Measurements from ENCODE around the gene FBXW10B. TPM values are rescaled to one million over a fixed set of nuclear protein-coding genes. Genes with fewer than 3 reads are reported as not detected.
"Not testable (repeated sequence)": the region's sequence is repeated elsewhere in the genome, so short reads cannot be mapped to it uniquely, and the experiment has no call there.

The FBXW10B gene
- total RNA-seq, 1 donor from 2014 or later: 0.46 TPM

DNA sequence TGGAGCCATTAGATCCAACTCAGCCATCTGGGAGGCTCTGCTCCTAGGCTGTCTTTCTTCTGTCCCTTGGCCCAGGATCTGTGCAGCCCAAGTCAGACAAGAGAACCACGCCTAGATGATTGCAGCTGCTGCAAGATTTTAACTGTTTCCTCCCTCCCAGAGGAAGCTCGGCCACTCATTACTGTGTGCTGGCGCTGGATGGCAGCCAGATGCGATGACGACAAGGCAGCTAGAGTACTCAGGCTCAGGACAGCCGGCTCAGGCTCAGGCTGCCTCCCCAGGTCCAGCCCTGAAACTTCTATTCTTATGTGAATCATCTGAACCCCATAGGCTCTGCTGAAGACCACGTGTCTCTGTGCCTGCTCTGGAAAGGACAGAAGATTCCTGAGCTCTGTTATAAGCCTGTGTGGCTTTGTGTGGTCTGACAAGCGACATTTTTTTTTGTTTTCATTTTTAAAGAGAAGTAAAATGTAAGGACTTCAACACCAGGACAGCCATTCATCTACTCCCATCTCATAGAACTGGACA lies 32.1 kb upstream of the FBXW10B start:
- Mint-ChIP-seq H3K4me1 (ENCODE audit: low read depth) (peaks cover 30% of the 10 kb centered on the region), H3K27ac (peak overlapping the region; percentile 39), H3K9me3 (no peaks in the 10 kb centered on the region), H3K27me3 (ENCODE audit: low read depth) (no peaks in the 10 kb centered on the region), H3K4me3 (ENCODE audit: low read depth) (peak overlapping the region; percentile 66), H3K36me3 (ENCODE audit: low read depth) (no peaks in the 10 kb centered on the region)
- peak; percentile 36 for DNase-seq (ENCODE audit: low spot score)
- intact Hi-C loops (cut with micrococcal nuclease): no loop called here

DNA sequence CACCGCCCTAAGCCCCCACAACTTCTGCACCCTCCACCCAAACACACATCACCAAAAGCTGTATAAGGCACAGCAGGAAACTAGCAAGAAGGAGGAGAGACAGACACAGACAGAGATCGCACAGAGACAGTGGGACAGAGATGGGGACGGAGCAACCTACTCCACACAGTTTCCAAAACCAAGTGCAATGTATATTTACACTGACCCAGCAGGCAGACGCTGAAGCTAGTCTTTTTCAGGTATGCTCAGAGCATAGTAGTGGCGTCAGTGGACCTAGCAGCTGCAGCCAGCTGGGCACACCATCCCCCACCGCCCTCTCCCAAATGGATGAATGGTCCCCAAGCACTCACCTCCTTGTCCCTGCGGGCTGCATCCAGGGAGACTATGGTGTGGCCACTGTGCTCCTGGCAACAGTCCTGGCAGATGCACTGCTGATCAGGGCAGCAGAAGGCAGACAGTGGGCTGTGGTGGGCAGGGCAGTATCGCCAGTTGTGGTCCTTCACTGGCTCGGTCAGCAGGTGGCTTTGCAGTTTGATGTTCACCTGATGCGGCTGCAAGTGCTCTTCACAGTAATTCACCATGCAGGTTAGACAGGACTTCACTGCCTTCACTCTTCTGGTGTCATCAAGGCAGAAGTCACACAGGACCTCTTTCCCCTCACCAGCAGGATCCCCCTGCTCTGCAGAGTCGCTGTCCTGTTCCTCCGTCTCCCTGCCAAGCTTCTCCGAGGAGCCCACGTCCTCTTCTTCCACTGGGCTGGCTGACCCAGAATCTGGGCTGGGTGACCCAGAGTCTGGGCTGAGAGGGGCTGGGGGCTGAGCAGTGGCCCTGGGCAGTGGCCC lies 31.5 kb upstream of the FBXW10B start:
- H3K27me3 Mint-ChIP-seq (ENCODE audit: low read depth): no peaks in the 10 kb centered on the region
- no peaks in the 10 kb centered on the region for H3K9me3 Mint-ChIP-seq
- peak overlapping the region; percentile 69 for H3K4me3 Mint-ChIP-seq (ENCODE audit: low read depth)
- no peak for DNase-seq (ENCODE audit: low spot score)
- intact Hi-C loops (cut with micrococcal nuclease): no loop called here
- H3K36me3 Mint-ChIP-seq (ENCODE audit: low read depth): no peaks in the 10 kb centered on the region
- peak overlapping the region; percentile 56 for H3K27ac Mint-ChIP-seq
- peaks cover 30% of the 10 kb centered on the region for H3K4me1 Mint-ChIP-seq (ENCODE audit: low read depth)

DNA sequence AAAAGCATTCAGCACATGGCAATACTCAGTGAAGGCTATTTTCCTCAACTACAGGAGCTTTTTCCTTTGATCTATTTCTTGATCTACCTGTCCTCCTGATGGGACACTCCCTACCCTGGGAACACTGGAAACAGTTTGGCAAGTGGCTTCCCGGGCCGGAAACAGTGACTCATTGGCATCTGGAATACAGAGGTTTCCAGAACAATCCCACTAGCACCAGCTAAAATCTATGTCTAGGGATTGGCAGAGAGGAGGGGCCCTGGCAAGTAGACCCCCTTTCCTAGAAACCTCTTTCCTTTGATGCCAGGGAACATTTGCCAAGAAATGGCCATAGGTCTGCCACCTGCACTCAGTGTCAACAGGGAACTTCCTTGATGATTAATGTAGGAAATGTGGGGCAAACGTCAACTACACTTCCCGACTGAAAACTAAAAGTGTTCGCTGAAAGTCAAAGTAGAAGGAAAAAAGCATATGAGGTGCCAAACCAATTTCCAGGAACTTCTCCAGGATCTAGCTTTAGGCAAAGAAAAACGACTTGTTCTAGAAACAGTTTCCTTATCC lies 30.4 kb upstream of the FBXW10B start:
- Mint-ChIP-seq H3K27me3 (ENCODE audit: low read depth) (no peaks in the 10 kb centered on the region), H3K27ac (no peak overlapping the region), H3K4me1 (ENCODE audit: low read depth) (peaks cover 38% of the 10 kb centered on the region), H3K9me3 (no peaks in the 10 kb centered on the region), H3K4me3 (ENCODE audit: low read depth) (no peak overlapping the region), H3K36me3 (ENCODE audit: low read depth) (no peaks in the 10 kb centered on the region)
- intact Hi-C loops (cut with micrococcal nuclease): no loop called here
- DNase-seq (ENCODE audit: low spot score): no peak

DNA sequence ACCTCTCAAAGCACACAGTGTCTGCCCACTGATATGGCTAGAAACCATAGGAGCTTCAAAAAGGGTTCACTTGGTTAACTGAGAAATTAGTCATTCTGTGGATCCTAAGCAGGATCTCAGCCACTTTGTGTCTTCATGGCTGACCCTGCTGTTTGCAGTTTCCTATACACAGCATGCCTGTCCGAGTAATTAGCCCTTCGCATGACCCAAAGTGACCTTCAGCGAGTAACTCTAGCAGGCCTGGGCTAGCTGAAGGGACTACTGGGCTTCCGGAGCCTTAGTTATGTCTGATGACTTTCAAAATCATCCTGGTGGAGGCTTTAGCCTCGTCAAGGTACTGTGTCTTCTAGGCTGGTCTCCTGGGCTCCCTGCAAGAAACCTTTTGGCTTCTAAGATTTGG lies 28.9 kb upstream of the FBXW10B start:
- Mint-ChIP-seq H3K36me3 (ENCODE audit: low read depth) (no peaks in the 10 kb centered on the region), H3K27me3 (ENCODE audit: low read depth) (no peaks in the 10 kb centered on the region), H3K4me3 (ENCODE audit: low read depth) (no peak overlapping the region), H3K4me1 (ENCODE audit: low read depth) (peaks cover 38% of the 10 kb centered on the region), H3K9me3 (no peaks in the 10 kb centered on the region), H3K27ac (no peak overlapping the region)
- DNase-seq (ENCODE audit: low spot score): no peak
- intact Hi-C loops (cut with micrococcal nuclease): no loop called here

DNA sequence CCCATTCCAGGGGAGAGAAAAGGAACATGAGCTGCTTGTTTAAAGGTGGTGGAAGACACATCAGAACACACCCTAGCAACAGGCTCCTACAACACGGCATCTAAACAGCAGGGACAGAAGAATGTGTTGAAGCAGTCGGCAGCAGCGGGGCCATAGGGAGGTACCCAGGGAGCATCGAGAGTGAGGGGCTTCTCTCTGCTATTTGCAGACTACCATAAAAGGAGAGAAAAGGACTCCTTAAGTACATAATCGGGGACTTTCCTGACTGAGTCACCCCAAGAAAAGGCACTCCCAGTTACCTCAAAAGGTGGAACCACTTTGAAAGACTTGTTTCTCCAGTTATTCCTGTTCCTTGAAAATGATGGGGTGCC lies 26.4 kb upstream of the FBXW10B start:
- peak overlapping the region; percentile 64 for H3K27ac Mint-ChIP-seq
- H3K9me3 Mint-ChIP-seq; intact Hi-C loops (cut with micrococcal nuclease); H3K27me3 Mint-ChIP-seq (ENCODE audit: low read depth); H3K4me3 Mint-ChIP-seq (ENCODE audit: low read depth); H3K36me3 Mint-ChIP-seq (ENCODE audit: low read depth); DNase-seq (ENCODE audit: low spot score): not testable (repeated sequence)
- peaks cover 25% of the 10 kb centered on the region for H3K4me1 Mint-ChIP-seq (ENCODE audit: low read depth)

DNA sequence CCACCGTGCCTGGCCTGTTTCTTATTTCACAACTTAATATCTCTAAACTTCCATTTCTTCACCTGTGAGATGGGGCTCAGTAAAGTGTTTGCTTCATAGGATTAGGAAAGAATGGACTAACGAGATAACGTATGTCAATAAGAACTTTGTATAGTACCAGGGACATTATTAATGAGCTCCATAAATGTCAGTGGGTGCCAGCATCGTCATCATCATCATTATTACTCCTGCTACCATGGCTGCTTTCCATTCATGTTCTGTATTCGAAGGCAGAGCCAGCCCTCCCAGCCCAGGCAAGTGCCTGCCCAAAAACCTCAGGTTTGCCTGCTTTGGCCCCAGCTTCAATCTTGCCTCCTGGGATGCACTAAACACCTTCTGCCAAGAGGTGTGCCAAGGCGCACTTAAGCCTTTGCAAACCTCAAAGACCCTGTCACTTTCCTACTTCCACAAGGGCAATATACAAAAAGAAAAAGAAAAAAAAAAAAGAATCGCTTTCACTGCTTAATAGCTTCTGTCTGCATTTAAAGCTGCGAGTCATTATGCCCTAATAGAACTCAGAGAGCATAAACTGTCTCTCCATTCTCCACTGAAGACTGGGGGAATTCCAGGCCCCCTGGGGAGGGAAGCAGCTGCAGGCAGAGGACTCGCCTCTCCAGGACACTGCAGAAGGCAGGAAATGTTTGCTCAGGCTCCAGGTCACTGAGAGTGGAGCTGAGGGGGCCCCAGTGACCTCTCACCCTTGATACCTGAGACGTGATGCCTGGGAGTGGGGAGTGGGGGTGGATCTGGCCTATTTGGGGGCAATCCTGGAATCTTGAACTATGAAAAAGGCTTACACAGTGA lies 25.8 kb upstream of the FBXW10B start:
- H3K36me3 Mint-ChIP-seq (ENCODE audit: low read depth); DNase-seq (ENCODE audit: low spot score); H3K27me3 Mint-ChIP-seq (ENCODE audit: low read depth); H3K4me3 Mint-ChIP-seq (ENCODE audit: low read depth); H3K9me3 Mint-ChIP-seq; intact Hi-C loops (cut with micrococcal nuclease): not testable (repeated sequence)
- Mint-ChIP-seq H3K27ac (peak overlapping the region; percentile 64), H3K4me1 (ENCODE audit: low read depth) (peaks cover 19% of the 10 kb centered on the region)

DNA sequence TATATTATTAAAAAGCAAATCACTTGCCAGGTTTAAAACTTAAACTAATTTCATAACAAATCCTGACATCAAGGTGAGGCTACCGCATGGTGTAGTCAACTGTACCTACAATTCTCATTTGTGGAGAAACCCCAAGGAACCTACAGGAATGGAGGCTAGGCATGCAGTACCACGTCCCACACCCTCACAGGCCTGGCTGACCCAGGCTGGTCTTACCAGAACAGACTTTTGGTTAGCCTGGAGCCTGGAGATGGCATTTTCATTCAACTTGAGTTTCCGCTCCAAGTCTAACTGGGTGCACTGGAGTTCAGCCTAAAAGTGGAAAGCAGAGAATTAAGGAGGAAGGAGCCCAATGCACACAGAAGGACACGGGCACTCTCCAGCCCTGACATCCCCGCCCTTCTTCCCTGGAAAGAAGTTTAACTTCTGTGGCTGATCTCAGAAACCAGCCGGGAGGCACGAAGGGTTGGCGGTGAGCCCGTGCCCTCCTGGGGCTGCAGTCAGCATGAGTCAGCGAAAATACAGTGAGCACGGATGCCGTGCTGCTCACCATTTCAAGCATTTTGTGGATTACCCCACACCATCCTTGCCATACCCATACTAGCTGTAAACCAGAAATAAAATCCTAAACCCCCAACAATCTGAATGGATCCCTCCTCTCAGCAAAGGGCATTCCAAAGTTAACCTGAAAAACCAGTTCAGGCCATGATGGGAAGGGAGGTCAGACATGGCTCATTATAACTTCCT lies 23.2 kb upstream of the FBXW10B start:
- DNase-seq (ENCODE audit: low spot score); H3K27ac Mint-ChIP-seq; H3K9me3 Mint-ChIP-seq; H3K4me3 Mint-ChIP-seq (ENCODE audit: low read depth); H3K36me3 Mint-ChIP-seq (ENCODE audit: low read depth); H3K27me3 Mint-ChIP-seq (ENCODE audit: low read depth); intact Hi-C loops (cut with micrococcal nuclease): not testable (repeated sequence)
- peaks cover 10% of the 10 kb centered on the region for H3K4me1 Mint-ChIP-seq (ENCODE audit: low read depth)

DNA sequence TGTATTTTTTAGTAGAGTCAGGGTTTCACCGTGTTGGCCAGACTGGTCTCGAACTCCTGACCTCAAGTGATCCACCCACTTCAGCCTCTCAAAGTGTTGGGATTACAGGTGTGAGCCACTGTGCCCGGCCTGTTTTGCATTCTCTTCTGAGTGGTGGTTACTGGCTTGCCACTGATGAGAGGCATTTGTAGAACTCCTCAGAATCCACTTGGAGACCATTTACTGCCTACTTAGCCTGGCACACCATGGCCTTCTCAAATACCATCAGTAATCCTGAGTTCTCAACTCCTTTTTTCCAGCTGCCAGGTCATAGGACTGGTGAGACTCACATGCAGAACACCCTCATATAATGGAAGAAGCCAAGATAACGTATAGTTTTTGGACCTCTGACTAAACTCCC lies 22.5 kb upstream of the FBXW10B start:
- H3K4me1 Mint-ChIP-seq (ENCODE audit: low read depth); DNase-seq (ENCODE audit: low spot score); H3K9me3 Mint-ChIP-seq; intact Hi-C loops (cut with micrococcal nuclease); H3K4me3 Mint-ChIP-seq (ENCODE audit: low read depth); H3K27ac Mint-ChIP-seq; H3K27me3 Mint-ChIP-seq (ENCODE audit: low read depth); H3K36me3 Mint-ChIP-seq (ENCODE audit: low read depth): not testable (repeated sequence)

DNA sequence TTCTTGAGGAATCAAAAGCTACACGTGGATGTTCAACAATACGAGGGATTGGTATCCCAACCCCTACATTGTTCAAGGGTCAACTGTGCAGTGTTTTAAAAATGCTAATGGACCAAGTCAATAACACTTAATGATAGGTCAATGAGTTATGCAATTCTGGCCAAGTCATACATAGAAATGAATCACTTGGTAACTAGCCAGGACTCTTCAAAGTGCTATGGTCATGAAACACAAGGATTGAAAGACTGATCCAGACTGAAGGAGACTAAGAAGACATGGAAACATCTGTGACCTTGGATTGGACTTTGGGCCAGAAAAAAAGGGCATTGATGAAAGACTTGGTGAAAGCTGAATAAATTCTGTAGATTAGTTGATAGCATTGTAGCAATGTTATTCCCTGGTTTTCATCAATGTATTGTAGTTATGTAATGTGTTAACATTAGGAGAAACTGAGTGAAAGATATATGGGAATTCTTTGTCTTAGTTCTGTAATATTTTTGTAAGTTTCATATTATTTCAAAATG lies 11.5 kb upstream of the FBXW10B start:
- DNase-seq (ENCODE audit: low spot score); intact Hi-C loops (cut with micrococcal nuclease); H3K4me3 Mint-ChIP-seq (ENCODE audit: low read depth); H3K4me1 Mint-ChIP-seq (ENCODE audit: low read depth); H3K27me3 Mint-ChIP-seq (ENCODE audit: low read depth); H3K36me3 Mint-ChIP-seq (ENCODE audit: low read depth); H3K9me3 Mint-ChIP-seq; H3K27ac Mint-ChIP-seq: not testable (repeated sequence)

DNA sequence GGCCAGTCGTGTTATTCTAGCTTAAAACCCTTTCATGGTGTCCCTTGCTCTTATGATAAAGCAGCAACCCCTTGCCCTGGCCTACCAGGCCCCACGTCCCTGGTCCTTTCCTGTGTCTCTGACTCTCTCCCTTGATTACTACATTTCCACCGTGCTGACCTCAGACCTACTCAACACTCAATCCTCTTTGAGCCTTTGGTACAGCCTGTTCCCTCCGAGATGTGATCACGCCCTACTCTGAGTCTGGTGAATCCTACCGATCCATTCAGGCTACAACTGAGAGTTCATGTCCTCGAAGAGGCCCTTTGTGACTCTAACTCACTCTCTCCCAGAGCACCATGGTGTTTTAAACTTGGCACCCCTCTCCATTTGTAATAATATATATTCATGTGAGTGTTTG lies 10.5 kb upstream of the FBXW10B start:
- H3K27me3 Mint-ChIP-seq (ENCODE audit: low read depth); H3K9me3 Mint-ChIP-seq; intact Hi-C loops (cut with micrococcal nuclease); DNase-seq (ENCODE audit: low spot score); H3K4me3 Mint-ChIP-seq (ENCODE audit: low read depth); H3K27ac Mint-ChIP-seq; H3K36me3 Mint-ChIP-seq (ENCODE audit: low read depth); H3K4me1 Mint-ChIP-seq (ENCODE audit: low read depth): not testable (repeated sequence)

DNA sequence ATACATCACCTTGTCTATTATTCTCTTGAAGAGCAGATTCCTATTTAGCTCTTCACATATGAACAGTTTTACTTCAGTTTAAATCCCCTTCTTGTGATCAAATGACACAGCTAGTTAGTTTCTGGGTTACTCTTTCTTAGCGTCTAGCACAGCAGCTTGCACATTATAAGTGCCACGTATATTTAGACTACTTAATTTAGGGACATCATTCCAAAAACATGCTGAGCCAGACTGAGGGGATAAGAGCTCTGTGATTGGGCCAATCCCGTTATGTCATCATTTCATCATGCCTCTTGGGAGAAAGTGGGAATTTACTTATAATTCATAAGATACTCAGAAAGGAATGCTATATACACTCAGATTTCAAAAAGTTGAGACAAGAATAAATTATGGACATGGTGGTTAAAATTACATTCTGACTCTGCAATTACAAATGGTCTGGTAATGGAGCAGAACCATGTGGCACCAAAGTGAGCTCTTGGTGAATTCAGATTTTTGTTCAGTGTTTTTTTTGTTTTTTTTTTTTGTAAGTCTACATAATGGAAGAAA lies 4.2 kb upstream of the FBXW10B start:
- DNase-seq (ENCODE audit: low spot score); H3K36me3 Mint-ChIP-seq (ENCODE audit: low read depth); H3K4me1 Mint-ChIP-seq (ENCODE audit: low read depth); H3K27me3 Mint-ChIP-seq (ENCODE audit: low read depth); H3K9me3 Mint-ChIP-seq; H3K4me3 Mint-ChIP-seq (ENCODE audit: low read depth); H3K27ac Mint-ChIP-seq; intact Hi-C loops (cut with micrococcal nuclease): not testable (repeated sequence)

DNA sequence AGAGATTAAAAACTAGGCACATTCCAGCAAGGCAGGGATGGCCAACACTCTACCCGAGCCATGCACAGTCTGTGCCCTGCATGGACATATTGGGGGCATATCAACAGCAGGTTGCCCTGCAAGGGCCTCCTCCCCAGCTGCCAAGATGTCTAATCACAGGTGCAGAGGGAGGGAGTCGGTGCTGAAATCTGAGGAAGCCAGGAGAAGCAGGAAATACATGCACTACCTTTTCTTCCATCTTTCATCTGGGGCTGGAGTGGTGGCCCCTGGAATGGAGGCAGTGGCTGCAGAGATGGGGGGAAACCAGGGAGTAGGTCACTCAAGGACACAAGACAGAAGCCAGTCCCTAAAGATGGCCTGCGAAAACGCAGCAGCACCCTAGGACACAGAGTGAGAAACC lies 3.8 kb upstream of the FBXW10B start:
- H3K9me3 Mint-ChIP-seq; H3K27me3 Mint-ChIP-seq (ENCODE audit: low read depth); H3K4me1 Mint-ChIP-seq (ENCODE audit: low read depth); H3K36me3 Mint-ChIP-seq (ENCODE audit: low read depth); H3K4me3 Mint-ChIP-seq (ENCODE audit: low read depth); intact Hi-C loops (cut with micrococcal nuclease); H3K27ac Mint-ChIP-seq; DNase-seq (ENCODE audit: low spot score): not testable (repeated sequence)

All from activated T-helper 2 cell treated with anti-CD3 and anti-CD28 coated beads, Interferon-gamma antibody, Interleukin-2, Interleukin-4, amounts not matched to agents 10 μg/mL and 5 μg/mL and 100 μg/mL, durations not matched to agents 14 hours and 24 hours and 36 hours (primary cell).